NCI-H524 treated with DMSO at 0.1 percent for 48 hours (cell line): Measurements from ENCODE around the gene CHRD.
"Not testable (repeated sequence)": the region's sequence is repeated elsewhere in the genome, so short reads cannot be mapped to it uniquely, and the experiment has no call there.

Source experiments
- DNase-seq: peaks from one replicate; lab custom pipeline; 2025; lab: John Stamatoyannopoulos, UW

The CHRD gene

DNA sequence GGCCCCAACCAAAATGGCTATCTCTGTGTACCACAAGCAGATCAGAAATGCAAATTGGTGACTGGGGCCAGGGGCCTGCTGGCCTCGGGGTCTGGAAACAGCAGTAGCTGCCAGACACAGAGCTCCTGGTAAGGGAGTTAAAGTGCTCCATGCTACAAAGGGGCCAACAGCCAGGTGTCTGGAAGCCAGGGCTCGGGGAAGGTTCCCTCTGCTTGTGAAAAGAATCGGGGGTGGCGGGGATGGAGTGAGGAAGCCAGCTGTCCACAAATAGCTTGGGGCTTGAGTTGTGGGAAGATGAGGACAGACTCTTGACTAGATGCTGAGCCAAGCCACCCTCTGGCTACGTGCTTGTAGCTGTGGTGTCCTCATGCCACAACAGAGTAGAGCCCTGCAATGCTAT lies 39.3 kb downstream of the CHRD start:
- DNase-seq = no peak

GRCh38 chr3:184423561-184423960 lies 43.7 kb downstream of the CHRD start:
- DNase-seq = no peak

- no peak for DNase-seq
These were observed 46.9 kb downstream of the CHRD start for GRCh38 chr3:184426691-184427141.

- DNase-seq = no peak
These were observed 48.8 kb downstream of the CHRD start for GRCh38 chr3:184428561-184429175.

DNA sequence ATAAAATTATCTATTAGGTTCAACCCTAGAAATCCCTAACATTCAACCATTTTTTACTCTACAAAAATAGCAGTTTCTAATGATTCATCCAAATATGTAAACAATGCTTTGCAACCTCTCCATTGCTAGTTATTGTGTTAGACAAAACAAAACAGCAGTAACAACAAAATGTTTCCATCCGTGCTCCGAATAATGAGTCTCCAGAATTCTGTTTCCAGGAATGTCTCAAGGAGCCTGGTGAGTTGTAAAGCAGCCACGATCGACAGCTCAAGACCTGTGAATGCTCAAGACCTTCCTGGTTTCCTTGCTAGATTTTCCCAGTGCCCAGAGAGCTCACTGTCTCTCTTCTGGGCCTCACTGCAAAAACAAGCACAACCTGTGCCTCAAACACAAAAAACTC lies 49.9 kb downstream of the CHRD start:
- DNase-seq = no peak

GRCh38 chr3:184430940-184431339 lies 51.1 kb downstream of the CHRD start:
- no peak for DNase-seq

DNA sequence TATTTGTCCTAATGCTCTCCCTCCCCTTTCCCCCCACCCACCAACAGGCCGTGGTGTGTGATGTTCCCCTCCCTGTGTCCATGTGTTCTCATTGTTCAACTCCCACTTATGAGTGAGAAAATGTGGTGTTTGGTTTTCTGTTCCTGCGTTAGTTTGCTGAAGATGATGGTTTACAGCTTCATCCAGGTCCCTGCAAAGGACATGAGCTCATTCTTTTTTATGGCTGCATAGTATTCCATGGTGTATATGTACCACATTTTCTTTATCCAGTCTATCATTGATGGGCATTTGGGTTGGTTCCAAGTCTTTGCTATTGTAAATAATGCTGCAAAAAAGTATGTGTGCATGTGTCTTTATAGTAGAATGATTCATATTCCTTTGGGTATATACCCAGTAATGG lies 53.3 kb downstream of the CHRD start:
- DNase-seq = not testable (repeated sequence)

- DNase-seq = no peak
These were observed 59.2 kb downstream of the CHRD start for GRCh38 chr3:184439096-184439495.
